Body of pancreas (tissue), 4 donors: ENCODE measurements around the gene DPP7.

Experiments
- POLR2A ChIP-seq, 3 donors: fragments of 450-650 bp; IDR thresholded peaks; one replicate each; pipeline ENCODE4 v1.6.1; 2016; ENCODE audit warnings: antibody characterized with exemption in 3 of 3, mild to moderate bottlenecking in 2 of 3
- TF ChIP-seq, protein P1 (sequence below), 7 experiments: fragments of 450-650 bp in 4 of 7; fragments of 200-600 bp in 3 of 7; sonication (generic) in 3 of 7; IDR thresholded peaks; one replicate each; pipeline ENCODE4 v1.5.1; 2016 to 2019; ENCODE audit warnings: antibody characterized with exemption in 7 of 7

- TF ChIP-seq POLR2A (IDR thresholded peaks at IDR 0.05) = no peak
- TF ChIP-seq, protein P1, sequence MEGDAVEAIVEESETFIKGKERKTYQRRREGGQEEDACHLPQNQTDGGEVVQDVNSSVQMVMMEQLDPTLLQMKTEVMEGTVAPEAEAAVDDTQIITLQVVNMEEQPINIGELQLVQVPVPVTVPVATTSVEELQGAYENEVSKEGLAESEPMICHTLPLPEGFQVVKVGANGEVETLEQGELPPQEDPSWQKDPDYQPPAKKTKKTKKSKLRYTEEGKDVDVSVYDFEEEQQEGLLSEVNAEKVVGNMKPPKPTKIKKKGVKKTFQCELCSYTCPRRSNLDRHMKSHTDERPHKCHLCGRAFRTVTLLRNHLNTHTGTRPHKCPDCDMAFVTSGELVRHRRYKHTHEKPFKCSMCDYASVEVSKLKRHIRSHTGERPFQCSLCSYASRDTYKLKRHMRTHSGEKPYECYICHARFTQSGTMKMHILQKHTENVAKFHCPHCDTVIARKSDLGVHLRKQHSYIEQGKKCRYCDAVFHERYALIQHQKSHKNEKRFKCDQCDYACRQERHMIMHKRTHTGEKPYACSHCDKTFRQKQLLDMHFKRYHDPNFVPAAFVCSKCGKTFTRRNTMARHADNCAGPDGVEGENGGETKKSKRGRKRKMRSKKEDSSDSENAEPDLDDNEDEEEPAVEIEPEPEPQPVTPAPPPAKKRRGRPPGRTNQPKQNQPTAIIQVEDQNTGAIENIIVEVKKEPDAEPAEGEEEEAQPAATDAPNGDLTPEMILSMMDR (IDR thresholded peaks at IDR 0.05) = no peak
These were observed 34.1 kb upstream of the DPP7 start for GRCh38 chr9:137148661-137149060.
